ENCODE measurements around the gene LYPD6B. TPM values are rescaled to one million over a fixed set of nuclear protein-coding genes. Genes with fewer than 3 reads are reported as not detected.

The LYPD6B gene
- total RNA-seq, 1 experiment from 2014 or later, result not detected

DNA sequence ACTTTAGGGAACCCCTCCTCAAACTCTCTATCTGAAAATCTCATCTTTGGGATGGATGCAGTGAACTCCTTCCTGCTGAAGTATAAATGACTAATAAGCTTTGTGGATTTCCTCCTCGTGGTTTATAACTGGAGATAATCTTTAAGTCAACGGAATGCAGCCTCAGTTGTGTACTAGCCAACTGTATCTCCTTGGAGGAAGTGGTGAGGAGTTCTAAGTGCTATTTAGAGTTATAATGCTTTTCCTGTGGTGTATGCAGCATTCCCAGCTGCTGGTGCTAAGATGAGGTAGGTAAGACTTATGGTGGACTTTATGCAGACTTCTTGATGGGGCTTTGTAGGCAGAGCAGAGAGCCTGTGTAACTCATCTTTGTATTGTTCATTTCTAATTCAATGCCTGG is 90.9 kb downstream of the LYPD6B start:
- H3K36me3 ChIP-seq, result no peaks in the 10 kb centered on the region
- peaks cover 18% of the 10 kb centered on the region for H3K4me1 ChIP-seq
- no peak overlapping the region for H3K27ac ChIP-seq
- no peaks in the 10 kb centered on the region for H3K9me3 ChIP-seq (replicated peaks)
- H3K4me3 ChIP-seq, result no peak overlapping the region
- DNase-seq, result peak; percentile 9 to 28
- no peaks in the 10 kb centered on the region for H3K27me3 ChIP-seq

DNA sequence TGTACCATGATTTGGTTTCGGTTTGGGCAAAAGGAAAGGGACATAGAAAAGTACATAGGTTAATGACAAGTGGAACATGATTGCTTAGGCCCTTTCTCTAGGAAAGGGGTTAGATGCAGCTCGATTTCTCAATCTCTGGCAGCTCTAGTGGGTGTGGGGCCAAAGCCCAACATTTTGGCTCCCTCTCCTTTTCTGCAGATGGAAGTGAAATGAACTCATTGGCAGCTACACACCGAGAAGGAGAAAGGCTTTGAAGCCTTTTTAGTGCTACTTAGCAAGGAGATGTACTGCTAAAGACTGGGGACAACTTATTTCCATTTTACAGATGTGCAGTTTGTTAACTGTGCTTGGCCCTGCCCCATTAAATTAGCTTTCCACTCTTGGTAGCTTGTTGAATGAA is 93.8 kb downstream of the LYPD6B start:
- peaks cover 12% of the 10 kb centered on the region for H3K4me1 ChIP-seq

GRCh38 chr2:149132901-149133300 is 94.4 kb downstream of the LYPD6B start:
- Histone ChIP-seq H3K36me3 (no peaks in the 10 kb centered on the region), H3K27ac (no peak overlapping the region), H3K4me3 (no peak overlapping the region), H3K9me3 (replicated peaks) (no peaks in the 10 kb centered on the region), H3K27me3 (no peaks in the 10 kb centered on the region), H3K4me1 (peaks cover 12% of the 10 kb centered on the region)
- DNase-seq, result no peak

More for the DNA sequence above, 93.8 kb downstream of the LYPD6B start:
- Histone ChIP-seq H3K27me3 (no peaks in the 10 kb centered on the region), H3K9me3 (replicated peaks) (no peaks in the 10 kb centered on the region), H3K27ac (no peak overlapping the region), H3K4me3 (no peak overlapping the region), H3K36me3 (no peaks in the 10 kb centered on the region)
- no peak for DNase-seq

DNA sequence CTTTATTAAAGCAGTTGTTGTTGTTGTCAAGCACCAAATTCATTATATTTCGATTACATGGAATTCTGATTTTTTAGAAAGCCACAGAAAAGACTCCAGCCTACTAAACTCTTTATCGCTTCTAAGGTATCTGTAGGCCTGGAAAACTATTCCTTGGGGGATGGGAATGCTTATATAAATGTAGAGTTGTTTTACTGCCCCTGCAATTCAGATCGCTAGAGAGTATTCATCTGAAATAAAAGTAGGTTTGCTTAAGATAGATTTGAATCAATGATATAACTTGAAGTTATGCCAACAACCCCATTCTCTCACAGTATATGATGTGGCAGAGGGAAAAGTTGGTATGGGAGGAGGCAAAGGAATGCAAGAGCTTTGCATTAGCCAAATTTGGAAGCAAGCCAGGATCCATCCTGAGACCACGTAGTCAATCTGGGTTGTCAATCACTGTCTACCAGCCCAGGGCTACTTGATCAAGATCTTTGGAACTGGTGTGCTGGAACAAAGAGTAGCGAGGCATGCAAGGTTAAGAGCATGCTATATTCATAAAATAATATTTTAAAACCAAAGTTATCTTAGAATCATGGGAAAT is 95.9 kb downstream of the LYPD6B start:
- Histone ChIP-seq H3K4me3 (no peak overlapping the region), H3K9me3 (replicated peaks) (no peaks in the 10 kb centered on the region), H3K36me3 (no peaks in the 10 kb centered on the region), H3K27me3 (no peaks in the 10 kb centered on the region), H3K4me1 (peaks cover 7% of the 10 kb centered on the region), H3K27ac (no peak overlapping the region)
- no peak for DNase-seq

GRCh38 chr2:149136111-149136510 is 97.6 kb downstream of the LYPD6B start:
- H3K27ac ChIP-seq, result no peak overlapping the region
- no peak for DNase-seq
- no peaks in the 10 kb centered on the region for H3K9me3 ChIP-seq (replicated peaks)
- H3K36me3 ChIP-seq, result no peaks in the 10 kb centered on the region
- H3K4me3 ChIP-seq, result no peak overlapping the region
- H3K4me1 ChIP-seq, result no peaks in the 10 kb centered on the region
- H3K27me3 ChIP-seq, result no peaks in the 10 kb centered on the region

DNA sequence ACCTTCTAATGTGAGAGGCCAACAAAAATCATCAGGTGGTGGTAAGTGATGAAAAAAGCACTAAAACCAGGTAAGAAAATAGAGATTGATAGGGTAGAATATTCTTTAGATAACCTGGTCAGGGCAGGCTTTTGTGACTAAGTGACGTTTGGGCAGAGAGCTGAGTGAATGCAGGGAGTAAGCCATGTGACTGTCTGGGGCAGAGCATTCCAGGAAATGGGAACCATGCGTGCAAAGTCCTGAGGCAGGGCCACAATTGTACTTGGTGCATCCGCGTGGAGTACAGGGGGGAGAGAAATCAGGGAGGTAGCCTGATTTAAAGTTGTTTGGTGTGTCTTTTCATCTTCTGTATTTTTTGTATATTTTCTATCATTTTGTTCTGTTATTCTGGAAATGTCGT is 102.5 kb downstream of the LYPD6B start:
- Histone ChIP-seq H3K4me1 (peaks cover 3% of the 10 kb centered on the region; the same call in 1 of the 2 replicates), H3K27ac (no peak overlapping the region), H3K4me3 (no peak overlapping the region), H3K27me3 (no peaks in the 10 kb centered on the region), H3K36me3 (no peaks in the 10 kb centered on the region), H3K9me3 (replicated peaks) (no peaks in the 10 kb centered on the region)
- DNase-seq, result no peak

- H3K4me1 ChIP-seq, result peaks cover 3% of the 10 kb centered on the region; the same call in 1 of the 2 replicates
- H3K27me3 ChIP-seq, result no peaks in the 10 kb centered on the region
- H3K9me3 ChIP-seq (replicated peaks), result no peaks in the 10 kb centered on the region
- H3K36me3 ChIP-seq, result no peaks in the 10 kb centered on the region
- no peak overlapping the region for H3K4me3 ChIP-seq
- DNase-seq, result peak; percentile 12 to 46
- H3K27ac ChIP-seq, result no peak overlapping the region
Measured at GRCh38 chr2:149143734-149144133, 105.2 kb downstream of the LYPD6B start.

- Histone ChIP-seq H3K4me3 (no peak overlapping the region), H3K27me3 (no peaks in the 10 kb centered on the region), H3K4me1 (peaks cover 3% of the 10 kb centered on the region; the same call in 1 of the 2 replicates), H3K9me3 (replicated peaks) (no peaks in the 10 kb centered on the region), H3K27ac (no peak overlapping the region), H3K36me3 (no peaks in the 10 kb centered on the region)
- no peak for DNase-seq
Measured at GRCh38 chr2:149145314-149146295, 107.1 kb downstream of the LYPD6B start.

DNA sequence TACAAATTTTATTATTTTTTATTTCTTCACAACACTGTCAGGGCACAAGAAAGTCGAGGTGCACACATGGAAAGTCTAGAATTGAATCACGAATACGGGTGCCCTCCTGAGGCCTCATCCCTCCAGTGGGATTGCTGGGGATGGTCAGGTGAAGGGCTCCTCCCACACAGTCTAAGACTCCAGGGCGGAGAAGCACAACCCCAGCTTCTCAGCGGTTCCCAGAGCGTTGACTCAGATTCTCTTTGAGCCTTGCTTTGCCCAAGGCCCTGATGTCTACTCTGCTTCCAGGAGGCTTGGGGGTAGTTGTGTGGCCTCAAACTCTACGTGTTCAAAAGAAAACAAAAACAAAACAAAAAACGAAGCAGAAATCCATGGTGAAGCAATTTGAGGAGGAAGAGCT is 108.4 kb downstream of the LYPD6B start:
- Histone ChIP-seq H3K4me3 (no peak overlapping the region), H3K27ac (no peak overlapping the region), H3K9me3 (replicated peaks) (no peaks in the 10 kb centered on the region), H3K4me1 (peaks cover 3% of the 10 kb centered on the region; the same call in 1 of the 2 replicates), H3K27me3 (peaks cover 3% of the 10 kb centered on the region; the same call in 1 of the 2 replicates), H3K36me3 (no peaks in the 10 kb centered on the region)
- no peak for DNase-seq

DNA sequence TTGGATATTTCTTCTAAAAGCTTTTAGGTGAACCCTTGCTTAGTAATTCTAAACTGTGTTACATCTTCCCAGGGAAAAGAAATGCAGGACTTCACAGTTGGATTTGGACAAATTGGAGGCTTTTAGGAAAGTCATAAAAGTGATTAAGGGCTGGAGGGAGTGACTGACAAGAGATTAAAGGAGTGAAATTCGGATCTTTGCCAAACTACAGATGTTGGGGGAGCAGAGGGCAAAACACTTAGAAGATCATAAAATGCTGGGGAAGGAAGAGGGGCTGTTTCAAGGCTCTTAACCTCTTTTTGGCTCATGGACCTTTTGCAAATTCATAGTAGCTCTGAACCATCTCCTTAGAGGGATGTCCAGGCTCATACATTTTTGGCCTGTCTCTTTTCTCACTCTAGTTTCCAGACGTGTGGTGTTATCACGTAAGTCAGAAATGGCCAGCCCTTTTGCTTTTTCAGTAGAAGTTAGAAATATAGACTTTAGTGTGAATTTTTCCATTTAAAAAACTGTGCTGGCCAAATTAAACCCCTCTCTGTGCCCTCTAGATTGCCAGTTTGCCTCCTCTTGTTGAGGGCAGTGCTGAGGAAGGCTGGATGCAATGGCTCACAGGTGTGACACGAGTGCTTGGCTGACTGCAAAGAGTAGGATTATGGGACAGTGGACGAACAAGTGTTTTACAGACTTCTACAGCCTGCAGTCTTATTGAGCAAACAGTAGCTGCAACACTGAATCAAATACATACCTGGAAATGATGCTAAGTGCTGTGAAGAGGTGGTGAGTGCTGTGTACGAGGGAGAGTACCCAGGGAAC is 109.9 kb downstream of the LYPD6B start:
- Histone ChIP-seq H3K9me3 (replicated peaks) (no peaks in the 10 kb centered on the region; the same call in 1 of the 2 replicates), H3K27me3 (peaks cover 3% of the 10 kb centered on the region; the same call in 1 of the 2 replicates)

GRCh38 chr2:149149007-149149297 is 110.5 kb downstream of the LYPD6B start:
- no peaks in the 10 kb centered on the region; the same call in 1 of the 2 replicates for H3K4me1 ChIP-seq
- no peak overlapping the region for H3K27ac ChIP-seq
- peaks cover 3% of the 10 kb centered on the region; the same call in 1 of the 2 replicates for H3K27me3 ChIP-seq
- H3K4me3 ChIP-seq, result no peak overlapping the region
- no peak for DNase-seq
- H3K36me3 ChIP-seq, result no peaks in the 10 kb centered on the region
- H3K9me3 ChIP-seq (replicated peaks), result no peaks in the 10 kb centered on the region; the same call in 1 of the 2 replicates

More for the DNA sequence above, 109.9 kb downstream of the LYPD6B start:
- no peaks in the 10 kb centered on the region for H3K36me3 ChIP-seq
- H3K4me1 ChIP-seq, result peaks cover 3% of the 10 kb centered on the region; the same call in 1 of the 2 replicates
- no peak for DNase-seq
- no peak overlapping the region for H3K27ac ChIP-seq
- H3K4me3 ChIP-seq, result no peak overlapping the region

- Histone ChIP-seq H3K27me3 (peaks cover 3% of the 10 kb centered on the region; the same call in 1 of the 2 replicates), H3K36me3 (no peaks in the 10 kb centered on the region), H3K27ac (no peak overlapping the region), H3K4me1 (no peaks in the 10 kb centered on the region), H3K9me3 (replicated peaks) (no peaks in the 10 kb centered on the region; the same call in 1 of the 2 replicates), H3K4me3 (no peak overlapping the region)
- no peak for DNase-seq
Measured at GRCh38 chr2:149152469-149152953, 114.0 kb downstream of the LYPD6B start.

DNA sequence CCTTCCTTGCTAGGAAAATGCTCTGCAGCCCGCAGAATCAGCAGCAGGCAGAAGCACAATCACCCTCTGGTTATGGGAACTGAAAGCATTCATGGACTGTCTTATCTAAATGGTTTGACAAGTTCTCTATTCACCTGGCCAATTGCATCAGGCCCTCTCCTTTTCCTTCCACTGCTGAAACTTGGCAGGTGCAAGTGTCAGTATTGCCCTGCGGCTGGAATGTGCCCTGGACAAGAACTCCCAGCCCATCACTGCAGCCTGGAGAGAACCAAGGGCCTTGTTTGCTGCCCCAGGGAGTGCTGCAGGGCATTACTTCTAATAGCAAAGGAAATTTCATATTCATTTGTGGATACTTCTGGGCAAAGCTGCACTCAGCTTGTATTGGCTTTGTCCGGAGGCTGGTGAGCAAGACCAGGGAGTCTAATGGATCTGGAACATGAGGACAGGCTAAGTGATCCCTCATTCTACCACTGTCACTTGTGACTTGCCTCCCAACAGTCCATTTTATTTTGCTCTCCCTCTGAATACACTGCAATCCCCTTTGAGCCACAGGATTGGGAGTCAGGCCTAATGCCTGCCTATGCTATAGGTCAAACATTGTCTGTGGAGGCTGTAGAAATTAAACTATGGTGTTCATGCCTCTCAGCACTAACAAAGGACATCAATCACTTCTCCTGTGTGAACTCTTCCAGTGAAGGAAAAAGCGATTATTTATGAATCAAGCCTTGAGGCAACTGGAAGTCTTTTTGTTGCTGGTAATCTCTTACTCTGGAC is 116.9 kb downstream of the LYPD6B start:
- H3K36me3 ChIP-seq, result no peaks in the 10 kb centered on the region
- no peak overlapping the region for H3K27ac ChIP-seq
- no peaks in the 10 kb centered on the region for H3K4me1 ChIP-seq
- peak in 1 of 2 experiments; percentile 9 for DNase-seq
- H3K9me3 ChIP-seq (replicated peaks), result no peaks in the 10 kb centered on the region; the same call in 1 of the 2 replicates
- H3K4me3 ChIP-seq, result no peak overlapping the region
- H3K27me3 ChIP-seq, result peaks cover 3% of the 10 kb centered on the region; the same call in 1 of the 2 replicates

GRCh38 chr2:149155988-149156387 is 117.5 kb downstream of the LYPD6B start:
- Histone ChIP-seq H3K27ac (no peak overlapping the region), H3K9me3 (replicated peaks) (no peaks in the 10 kb centered on the region; the same call in 1 of the 2 replicates), H3K4me3 (no peak overlapping the region), H3K4me1 (peaks cover 1% of the 10 kb centered on the region), H3K36me3 (no peaks in the 10 kb centered on the region), H3K27me3 (peaks cover 3% of the 10 kb centered on the region; the same call in 1 of the 2 replicates)
- no peak for DNase-seq
